GM12878 (cell line): ENCODE measurements around the gene SETBP1. TPM values are rescaled to one million over a fixed set of nuclear protein-coding genes. Genes with fewer than 3 reads are reported as not detected.

Source experiments
- ATAC-seq: fragments of 200-7000 bp; cut with Tn5 transposase; 3 replicates; pipeline ENCODE4 v1.9.1; 2020; ENCODE audit warnings: mild to moderate bottlenecking, moderate library complexity
- BruUV-seq: library from RNA; stranded (reverse); fragments of 400-500 nt; replicated peaks from 2 replicates; lab custom pipeline; 2021; lab: Mats Ljungman, UMichigan
- CTCF ChIA-PET: fragments of 300-600 bp; sonication (Branson Sonifier 250); formaldehyde crosslinking; extraction: SDS; loops from one replicate; lab custom pipeline; 2021; ENCODE audit warnings: inconsistent platforms; lab: Yijun Ruan, JAX
- POLR2A ChIA-PET: fragments of 350-600 bp; formaldehyde crosslinking; extraction: SDS; loops from one replicate; lab custom pipeline; 2021; ENCODE audit warnings: inconsistent platforms; lab: Charles Lee
- RAD21 ChIA-PET: fragments of 300-600 bp; sonication (Branson Sonifier 250); formaldehyde crosslinking; loops from one replicate; lab custom pipeline; 2023; ENCODE audit warnings: antibody characterized with exemption; ENCODE audit not compliant: unreplicated experiment; lab: Charles Lee
- SMC1A ChIA-PET: fragments of 300-600 bp; sonication (Branson Sonifier 250); formaldehyde crosslinking; loops from one replicate; lab custom pipeline; 2023; ENCODE audit not compliant: unreplicated experiment, uncharacterized antibody; lab: Charles Lee
- DNase-seq: peaks from one replicate; pipeline ENCODE4 v3.0.0-alpha.2; 2011; ENCODE audit warnings: low read depth, low spot score
- FAIRE-seq: peaks from 3 replicates; lab custom pipeline; 2011; peaks lifted over from hg19 to GRCh38; lab: Jason Lieb, UNC
- H2AFZ ChIP-seq: 2 replicates; pipeline ENCODE4 v1.6.0; 2011; ENCODE audit warnings: low read depth, low read length, control low read depth; ENCODE audit not compliant: control insufficient read depth
- H3K27ac ChIP-seq: 2 replicates; pipeline ENCODE4 v1.5.1; 2011; ENCODE audit warnings: control low read depth; ENCODE audit not compliant: control insufficient read depth, insufficient read depth
- H3K27me3 ChIP-seq, 2 experiments: replicated peaks in 1 of 2; 2 replicates each; pipeline versions ENCODE4 v1.6.0 to v1.6.1; 2011; ENCODE audit warnings: low read length in 1 of 2; ENCODE audit not compliant: control insufficient read depth in 2 of 2, insufficient read depth in 2 of 2
- H3K36me3 ChIP-seq, 2 experiments: 2 replicates each; pipeline ENCODE4 v1.5.1; 2011; ENCODE audit warnings: low read length in 1 of 2; ENCODE audit not compliant: control insufficient read depth in 2 of 2, insufficient read depth in 2 of 2
- H3K4me1 ChIP-seq: 2 replicates; pipeline ENCODE4 v1.6.1; 2011; ENCODE audit warnings: mild to moderate bottlenecking, low read length, moderate library complexity, mixed read lengths; ENCODE audit not compliant: control insufficient read depth, insufficient read depth
- H3K4me2 ChIP-seq: 2 replicates; pipeline ENCODE4 v1.6.0; 2011; ENCODE audit warnings: control low read depth; ENCODE audit not compliant: control insufficient read depth, insufficient read depth
- H3K4me3 ChIP-seq: fragments of 200-600 bp; sonication (generic); 2 replicates; pipeline ENCODE4 v1.5.1; 2016
- H3K79me2 ChIP-seq: 2 replicates; pipeline ENCODE4 v1.6.0; 2011; ENCODE audit warnings: low read length; ENCODE audit not compliant: control insufficient read depth, insufficient read depth
- H3K9ac ChIP-seq: 2 replicates; pipeline ENCODE4 v1.8.0; 2011; ENCODE audit warnings: low read length, control low read depth, mixed read lengths; ENCODE audit not compliant: control insufficient read depth, insufficient read depth
- H3K9me3 ChIP-seq: replicated peaks from 3 replicates; pipeline ENCODE4 v1.5.1; 2011; ENCODE audit warnings: mild to moderate bottlenecking, low read length; ENCODE audit not compliant: control insufficient read depth, insufficient read depth
- H4K20me1 ChIP-seq: 2 replicates; pipeline ENCODE4 v1.6.0; 2011; ENCODE audit not compliant: control insufficient read depth, insufficient read depth
- MTA3 ChIP-seq: IDR thresholded peaks from 2 replicates; pipeline ENCODE4 v1.6.1; 2012; ENCODE audit warnings: low read length, inconsistent platforms, borderline replicate concordance
- NFYA ChIP-seq: IDR thresholded peaks from 2 replicates; pipeline ENCODE4 v1.6.1; 2011; ENCODE audit warnings: low read depth, mild to moderate bottlenecking, low read length, improper control_type of control experiment, borderline replicate concordance
- PAX8 ChIP-seq: fragments of 450-650 bp; IDR thresholded peaks from 2 replicates; pipeline ENCODE4 v1.6.1; 2017; ENCODE audit warnings: mild to moderate bottlenecking, moderate library complexity
- POLR2AphosphoS5 ChIP-seq: IDR thresholded peaks from 2 replicates; pipeline ENCODE4 v1.6.1; 2011; ENCODE audit warnings: mild to moderate bottlenecking, low read length, inconsistent platforms
- STAT3 ChIP-seq: IDR thresholded peaks from 2 replicates; pipeline ENCODE4 v1.6.1; 2011; ENCODE audit warnings: low read depth, low read length, improper control_type of control experiment
- SUZ12 ChIP-seq: fragments of 200-600 bp; sonication (generic); IDR thresholded peaks from one replicate; pipeline ENCODE4 v1.6.1; 2018; ENCODE audit warnings: antibody characterized with exemption, mild to moderate bottlenecking; ENCODE audit not compliant: unreplicated experiment
- WGBS: methylation state at CpG from one replicate; pipeline ENCODE4 v1.1.6; 2016; ENCODE audit warnings: low lambda C conversion rate; ENCODE audit not compliant: insufficient replicate concordance, insufficient coverage; ENCODE audit errors: missing lambda C conversion rate; 5-methylcytosine and 5-hydroxymethylcytosine counted together
- in situ Hi-C: fragments of 300-500 bp; cut with MboI; formaldehyde crosslinking; loops from 9 replicates; pipeline ENCODE4 v1.14.3; 2018; ENCODE audit warnings: mixed read lengths
- intact Hi-C: fragments of 100-400 bp; cut with micrococcal nuclease; formaldehyde crosslinking; loops from one replicate; pipeline ENCODE4 v1.14.2; 2022; ENCODE audit not compliant: unreplicated experiment
- polyA plus RNA-seq, 11 experiments: library from polyadenylated mRNA; depleted of rRNA in 4 of 11; unstranded in 6 of 11; stranded (reverse) in 5 of 11; fragments of >200 nt; fragmentation: Nextera tagmentation in 4 of 11; fragmentation: Illumina TruSeq in 1 of 11; extraction: Ambion mirVana in 4 of 11; extraction: Trizol in 1 of 11; gene quantifications; 1 replicate in 1 of 11; 2 replicates in 10 of 11; pipeline versions ENCODE4 v1.2.1 to v1.2.3, GENCODE V29; 2011 to 2016; ENCODE audit warnings: inconsistent platforms in 2 of 11, missing spikeins in 2 of 11, low read depth in 1 of 11
- total RNA-seq, 4 experiments: library from RNA; depleted of rRNA in 3 of 4; stranded (reverse); fragments of >200 nt in 3 of 4; fragmentation: Illumina TruSeq in 1 of 4; extraction: Trizol in 1 of 4; gene quantifications; 2 replicates each; pipeline versions ENCODE4 v1.2.1 to v1.2.3, GENCODE V29; 2013 to 2021

SETBP1 gene
- total and polyA plus RNA-seq, 10 of the 15 experiments (the other 5 are each of a cell fraction or from before 2014, with no cell fraction given), result 0.99 to 29.7 (median 8.3) TPM

GRCh38 chr18:44850001-44850400 is 169.3 kb downstream of the SETBP1 start:
- in situ Hi-C loops, result no loop called here
- no peak for FAIRE-seq
- H3K79me2 ChIP-seq, result no peaks in the 10 kb centered on the region

GRCh38 chr18:44851856-44852621 is 171.4 kb downstream of the SETBP1 start:
- Histone ChIP-seq H3K36me3 (no peaks in the 10 kb centered on the region), H4K20me1 (no peaks in the 10 kb centered on the region), H3K4me3 (no peak overlapping the region), H3K9ac (no peak overlapping the region), H3K79me2 (no peaks in the 10 kb centered on the region), H3K27me3 (no peaks in the 10 kb centered on the region), H2AFZ (no peak overlapping the region), H3K27ac (no peak overlapping the region), H3K4me1 (peaks cover 7% of the 10 kb centered on the region; the same call in 1 of the 2 replicates), H3K9me3 (no peaks in the 10 kb centered on the region), H3K4me2 (no peak overlapping the region)
- ATAC-seq, result no peak
- FAIRE-seq, result no peak
- ChIA-PET RAD21 (interaction anchor here (0.7 to 2.6 kb wide), 2 partner anchors 10 to 35 kb away, joined by 3 to 16 read pairs; no protein-coding TSS in a partner anchor), SMC1A (interaction anchor here (0.6 to 4.1 kb wide), 9 partner anchors 10 to 109 kb away, joined by 3 to 28 read pairs (median 4); no protein-coding TSS in a partner anchor), CTCF (interaction anchor here (0.7 to 3.9 kb wide), 6 partner anchors 13 to 125 kb away, joined by 3 to 13 read pairs (median 3); no protein-coding TSS in a partner anchor), POLR2A (interaction anchor here (1.5 to 2.1 kb wide), 2 partner anchors 8 to 9 kb away, joined by 4 to 5 read pairs; no protein-coding TSS in a partner anchor)
- in situ Hi-C loops (no loop called here), intact Hi-C loops (no loop called here)
- DNase-seq, result no peak
- BruUV-seq, result no TSS peak
- WGBS, result 62% methylated on average over 13 of the region's 13 CpGs
- no peak for TF ChIP-seq PAX8
- no peak for TF ChIP-seq POLR2AphosphoS5
- TF ChIP-seq MTA3, result no peak

More at GRCh38 chr18:44850001-44850400, 169.3 kb downstream of the SETBP1 start:
- DNase-seq (no peak), ATAC-seq (no peak)
- no peak overlapping the region for H3K27ac ChIP-seq
- 45% methylated on average over 2 of the region's 2 CpGs for WGBS
- SMC1A ChIA-PET, result no interaction called here
- no peak overlapping the region for H3K4me2 ChIP-seq
- no peak overlapping the region for H2AFZ ChIP-seq
- H3K36me3 ChIP-seq, result no peaks in the 10 kb centered on the region
- CTCF ChIA-PET, result interaction anchor here (1.4 kb wide), 1 partner anchor 8 kb away, joined by 3 read pairs; no protein-coding TSS in a partner anchor
- TF ChIP-seq SUZ12, result no peak
- no peak for TF ChIP-seq STAT3
- TF ChIP-seq NFYA, result no peak
- POLR2A ChIA-PET, result no interaction called here
- H3K27me3 ChIP-seq, result no peaks in the 10 kb centered on the region
- H3K9ac ChIP-seq, result no peak overlapping the region
- no peaks in the 10 kb centered on the region for H3K9me3 ChIP-seq
- intact Hi-C loops, result no loop called here
- peaks cover 7% of the 10 kb centered on the region; the same call in 1 of the 2 replicates for H3K4me1 ChIP-seq
- RAD21 ChIA-PET, result no interaction called here
- H3K4me3 ChIP-seq, result no peak overlapping the region
- BruUV-seq, result no TSS peak
- no peaks in the 10 kb centered on the region for H4K20me1 ChIP-seq
